Right lobe of liver (tissue), 6 donors: Measurements from ENCODE around the gene ALLC. TPM values are rescaled to one million over a fixed set of nuclear protein-coding genes. Genes with fewer than 3 reads are reported as not detected.

Source experiments
- ATAC-seq, 4 donors: fragments of 200-7000 bp; cut with Tn5 transposase; one replicate each; pipeline ENCODE4 v1.9.1; 2020; ENCODE audit warnings: mild to moderate bottlenecking in 4 of 4, moderate library complexity in 4 of 4
- DNase-seq, 3 donors: peaks; one replicate each; pipeline ENCODE4 v3.0.0-alpha.2; 2020
- H3K27ac ChIP-seq, 3 donors: fragments of 200-600 bp; one replicate each; pipeline ENCODE4 v1.8.0; 2022
- H3K27me3 ChIP-seq, 2 donors: fragments of 200-600 bp; one replicate each; pipeline ENCODE4 v1.8.0; 2022
- H3K36me3 ChIP-seq, 4 donors: fragments of 200-600 bp; sonication (generic) in 1 of 4; one replicate each; pipeline versions ENCODE4 v1.5.1 to v1.8.0; 2017 to 2022; ENCODE audit warnings: control low read depth in 1 of 4
- H3K4me1 ChIP-seq, 4 donors: fragments of 200-600 bp; sonication (generic) in 1 of 4; one replicate each; pipeline versions ENCODE4 v1.5.1 to v1.8.0; 2017 to 2022; ENCODE audit warnings: control low read depth in 1 of 4
- H3K4me3 ChIP-seq, 3 donors: fragments of 200-600 bp; one replicate each; pipeline ENCODE4 v1.8.0; 2022
- H3K9me3 ChIP-seq, 4 donors: fragments of 200-600 bp; sonication (generic) in 1 of 4; one replicate each; pipeline versions ENCODE4 v1.5.1 to v1.8.0; 2017 to 2022; ENCODE audit warnings: control low read depth in 1 of 4
- POLR2A ChIP-seq: fragments of 450-650 bp; IDR thresholded peaks from one replicate; pipeline ENCODE4 v1.6.1; 2017; ENCODE audit warnings: antibody characterized with exemption, mild to moderate bottlenecking
- WGBS: methylation state at CpG from one replicate; pipeline ENCODE4 v1.1.6; 2018; ENCODE audit warnings: low coverage, low lambda C conversion rate; ENCODE audit not compliant: insufficient coverage; ENCODE audit errors: missing lambda C conversion rate; 5-methylcytosine and 5-hydroxymethylcytosine counted together
- intact Hi-C, 2 donors: fragments of 100-400 bp; cut with DNase I; formaldehyde crosslinking; loops; one replicate each; pipeline versions ENCODE4 v1.11.2 to v1.14.1; 2022
- total RNA-seq, 6 experiments: library from RNA; depleted of rRNA in 2 of 6; stranded (reverse); fragments of >200 nt in 2 of 6; fragmentation: NEBNext Ultra II Directional in 3 of 6; extraction: Animal tissue kit (Norgen Biotek cat#: 25700) in 3 of 6; gene quantifications; one replicate each; pipeline versions ENCODE4 v1.1.0 to v1.2.4, GENCODE V29; 2016 to 2023
- TF ChIP-seq, protein P1 (sequence below), 4 donors: fragments of 200-600 bp in 3 of 4; fragments of 450-650 bp in 1 of 4; IDR thresholded peaks; one replicate each; pipeline versions ENCODE4 v1.5.1 to v1.8.0; 2016 to 2022; ENCODE audit warnings: antibody characterized with exemption in 4 of 4, mild to moderate bottlenecking in 2 of 4
- donor health status: DM: no; HTN: yes; CAD: no.
- donor health status: DM: no; HTN: no; CAD: no.
- donor health status: DM: no; HTN: no; CAD: no.
- donor health status: DM: no; HTN: yes; CAD: no.
- donor health status: DM: no; HTN: yes; CAD: no.

ALLC gene
- total RNA-seq, 6 experiments from 2014 or later, result 0.18 to 0.63 (median 0.31) TPM; not detected in 1

- intact Hi-C loops, result no loop called here
- no peak for TF ChIP-seq POLR2A
- TF ChIP-seq, protein P1, sequence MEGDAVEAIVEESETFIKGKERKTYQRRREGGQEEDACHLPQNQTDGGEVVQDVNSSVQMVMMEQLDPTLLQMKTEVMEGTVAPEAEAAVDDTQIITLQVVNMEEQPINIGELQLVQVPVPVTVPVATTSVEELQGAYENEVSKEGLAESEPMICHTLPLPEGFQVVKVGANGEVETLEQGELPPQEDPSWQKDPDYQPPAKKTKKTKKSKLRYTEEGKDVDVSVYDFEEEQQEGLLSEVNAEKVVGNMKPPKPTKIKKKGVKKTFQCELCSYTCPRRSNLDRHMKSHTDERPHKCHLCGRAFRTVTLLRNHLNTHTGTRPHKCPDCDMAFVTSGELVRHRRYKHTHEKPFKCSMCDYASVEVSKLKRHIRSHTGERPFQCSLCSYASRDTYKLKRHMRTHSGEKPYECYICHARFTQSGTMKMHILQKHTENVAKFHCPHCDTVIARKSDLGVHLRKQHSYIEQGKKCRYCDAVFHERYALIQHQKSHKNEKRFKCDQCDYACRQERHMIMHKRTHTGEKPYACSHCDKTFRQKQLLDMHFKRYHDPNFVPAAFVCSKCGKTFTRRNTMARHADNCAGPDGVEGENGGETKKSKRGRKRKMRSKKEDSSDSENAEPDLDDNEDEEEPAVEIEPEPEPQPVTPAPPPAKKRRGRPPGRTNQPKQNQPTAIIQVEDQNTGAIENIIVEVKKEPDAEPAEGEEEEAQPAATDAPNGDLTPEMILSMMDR (IDR thresholded peaks at IDR 0.05), result peak; percentile 18 to 55 (median 45)
- no peaks in the 10 kb centered on the region for H3K27me3 ChIP-seq
- DNase-seq, result no peak
- H3K4me3 ChIP-seq, result no peak overlapping the region
- H3K4me1 ChIP-seq, result no peaks in the 10 kb centered on the region
- no peaks in the 10 kb centered on the region for H3K9me3 ChIP-seq
- H3K27ac ChIP-seq, result no peak overlapping the region
- H3K36me3 ChIP-seq, result no peaks in the 10 kb centered on the region
- ATAC-seq, result peak; percentile 38 to 84 (median 58)
These were observed 34.4 kb downstream of the ALLC start for GRCh38 chr2:3692375-3692774.

DNA sequence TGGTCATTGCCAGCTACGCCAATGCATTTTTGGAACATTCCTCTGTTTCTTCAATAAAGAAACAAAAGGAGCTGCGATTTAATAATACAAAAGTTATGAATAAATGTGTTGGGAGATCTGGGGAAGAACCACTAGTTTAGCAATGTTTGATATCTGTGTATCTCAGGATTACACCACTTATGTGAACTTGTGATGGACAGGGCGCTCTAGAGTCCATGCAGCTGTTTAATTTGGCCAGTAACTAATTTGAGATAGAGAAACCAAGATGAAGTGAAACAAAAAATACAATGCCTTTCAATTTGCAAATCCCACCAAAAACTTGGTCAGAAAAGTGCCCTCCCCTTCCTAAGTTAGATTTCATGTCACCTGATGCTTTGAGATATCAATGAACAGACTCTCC, 38.5 kb downstream of the ALLC start:
- WGBS, result 48% methylated on average over 3 of the region's 3 CpGs
- Histone ChIP-seq H3K4me3 (no peak overlapping the region), H3K27ac (no peak overlapping the region), H3K9me3 (no peaks in the 10 kb centered on the region), H3K36me3 (no peaks in the 10 kb centered on the region), H3K4me1 (no peaks in the 10 kb centered on the region), H3K27me3 (no peaks in the 10 kb centered on the region)
- intact Hi-C loops, result no loop called here
- TF ChIP-seq POLR2A, result no peak
- TF ChIP-seq, protein P1 (IDR thresholded peaks at IDR 0.05), result no peak
- DNase-seq (no peak), ATAC-seq (peak; percentile 52 to 94 (median 78))

DNA sequence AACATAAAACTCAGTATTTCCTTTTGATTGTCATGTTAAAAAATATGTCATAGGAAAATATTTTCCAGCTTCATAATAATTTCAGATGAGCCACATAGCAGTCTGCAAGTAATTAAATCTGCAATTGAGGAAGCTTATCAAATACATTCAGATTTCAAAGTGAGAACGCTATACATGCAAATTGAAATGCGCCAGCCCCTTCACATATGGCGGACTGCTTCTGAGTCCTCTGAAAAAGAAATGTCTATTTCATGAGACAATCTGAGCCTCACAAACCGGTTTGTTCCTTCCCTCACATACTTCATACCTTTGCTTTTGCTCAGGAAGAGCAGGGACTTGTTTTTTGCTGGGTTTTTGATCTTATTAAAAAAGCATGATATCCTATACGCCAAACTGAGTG, 43.1 kb downstream of the ALLC start:
- H3K4me3 ChIP-seq, result no peak overlapping the region
- intact Hi-C loops, result no loop called here
- no peaks in the 10 kb centered on the region for H3K9me3 ChIP-seq
- H3K4me1 ChIP-seq, result no peaks in the 10 kb centered on the region
- ATAC-seq (no peak), DNase-seq (no peak)
- H3K36me3 ChIP-seq, result no peaks in the 10 kb centered on the region
- TF ChIP-seq, protein P1 (IDR thresholded peaks at IDR 0.05), result no peak
- no peak for TF ChIP-seq POLR2A
- WGBS, result 67% methylated on average over 5 of the region's 5 CpGs
- no peaks in the 10 kb centered on the region for H3K27me3 ChIP-seq
- H3K27ac ChIP-seq, result no peak overlapping the region

DNA sequence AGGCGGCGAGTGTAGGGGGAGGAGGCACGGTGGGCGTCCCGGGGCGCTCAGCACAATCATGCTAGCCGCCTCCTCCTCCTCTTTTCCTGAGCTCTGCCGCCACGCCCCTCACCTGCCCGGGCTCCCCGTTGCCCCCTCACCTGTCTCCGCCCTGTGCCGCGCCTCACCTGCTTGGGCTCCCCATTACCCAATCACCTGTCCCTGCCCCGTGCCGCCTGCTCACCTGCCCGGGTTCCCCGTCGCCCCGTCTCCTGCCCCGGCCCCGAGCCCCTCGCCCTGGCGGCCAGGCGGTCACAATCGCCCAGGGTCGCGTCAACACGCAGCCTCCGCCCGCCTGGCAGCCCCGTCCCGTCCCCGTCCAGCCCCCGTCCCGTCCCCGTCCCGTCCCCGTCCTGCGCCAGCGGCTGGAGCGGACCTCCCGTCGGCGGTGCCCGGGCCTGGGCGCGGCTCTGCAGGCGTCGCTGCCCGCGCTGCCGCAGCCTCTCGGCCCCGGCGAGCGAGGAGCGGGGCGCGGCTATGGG, 45.3 kb downstream of the ALLC start, which contains the start of gene DCDC2C:
DCDC2C (plus strand) TSS at position 340 of the 521 bp plus-strand sequence; CDS start at position 517, 177 bp downstream.
- 19% methylated on average over 17 of the region's 60 CpGs for WGBS

More for the DNA sequence above, 45.3 kb downstream of the ALLC start, which contains the start of gene DCDC2C:
- Histone ChIP-seq H3K4me3 (no peak within 1 kb of the TSS), H3K4me1 (no peaks in the 10 kb centered on the region), H3K9me3 (no peaks in the 10 kb centered on the region), H3K27me3 (no peaks in the 10 kb centered on the region), H3K36me3 (no peaks in the 10 kb centered on the region), H3K27ac (no peak within 1 kb of the TSS)
- intact Hi-C loops, result no loop called here
- no peak for TF ChIP-seq POLR2A
- TF ChIP-seq, protein P1 (IDR thresholded peaks at IDR 0.05), result no peak
- ATAC-seq, result peak in 1 of 4 donors; percentile 28
- no peak for DNase-seq
